Cardiac muscle cell (in vitro differentiated cells and primary cell): Measurements from ENCODE around the gene PLCL2. TPM values are rescaled to one million over a fixed set of nuclear protein-coding genes. Genes with fewer than 3 reads are reported as not detected.
"Not testable (repeated sequence)": the region's sequence is repeated elsewhere in the genome, so short reads cannot be mapped to it uniquely, and the experiment has no call there.

Source experiments
- DNase-seq, 2 donors: peaks; one replicate each; pipeline versions ENCODE4 v3.0.0 to v3.0.0-alpha.2; 2010 to 2017; ENCODE audit warnings: low read depth in 1 of 2, low spot score in 1 of 2
- H3K27ac ChIP-seq: fragments of 200-600 bp; sonication (generic); 2 replicates; pipeline ENCODE4 v1.5.1; 2016
- H3K27me3 ChIP-seq: fragments of 200-600 bp; sonication (generic); 2 replicates; pipeline ENCODE4 v1.6.0; 2016; ENCODE audit warnings: control low read depth
- H3K36me3 ChIP-seq: fragments of 200-600 bp; sonication (generic); 2 replicates; pipeline ENCODE4 v1.5.1; 2016; ENCODE audit warnings: control low read depth
- H3K4me1 ChIP-seq: fragments of 200-600 bp; sonication (generic); 2 replicates; pipeline ENCODE4 v1.8.1; 2017; ENCODE audit warnings: low read depth, mild to moderate bottlenecking, mixed run types
- H3K4me3 ChIP-seq: fragments of 200-600 bp; sonication (generic); 2 replicates; pipeline ENCODE4 v1.5.1; 2016; ENCODE audit warnings: mild to moderate bottlenecking
- H3K9me3 ChIP-seq: fragments of 200-600 bp; sonication (generic); 2 replicates; pipeline ENCODE4 v1.5.1; 2017; ENCODE audit warnings: low read depth, mild to moderate bottlenecking, control low read depth
- polyA plus RNA-seq: library from polyadenylated mRNA; unstranded; fragments of >200 nt; fragmentation: Nextera tagmentation; extraction: Ambion mirVana; gene quantifications from 2 replicates; pipeline ENCODE4 v1.2.1, GENCODE V29; 2016
- total RNA-seq: library from RNA; depleted of rRNA; stranded (reverse); fragments of >200 nt; gene quantifications from 2 replicates; pipeline ENCODE4 v1.2.3, GENCODE V29; 2016
- TF ChIP-seq, protein P1 (sequence below): IDR thresholded peaks from 2 replicates; pipeline ENCODE4 v1.5.1; 2012; ENCODE audit warnings: low read depth, mild to moderate bottlenecking, low read length

The PLCL2 gene
- total and polyA plus RNA-seq, 2 experiments from 2014 or later: 17.3 to 49.1 TPM

DNA sequence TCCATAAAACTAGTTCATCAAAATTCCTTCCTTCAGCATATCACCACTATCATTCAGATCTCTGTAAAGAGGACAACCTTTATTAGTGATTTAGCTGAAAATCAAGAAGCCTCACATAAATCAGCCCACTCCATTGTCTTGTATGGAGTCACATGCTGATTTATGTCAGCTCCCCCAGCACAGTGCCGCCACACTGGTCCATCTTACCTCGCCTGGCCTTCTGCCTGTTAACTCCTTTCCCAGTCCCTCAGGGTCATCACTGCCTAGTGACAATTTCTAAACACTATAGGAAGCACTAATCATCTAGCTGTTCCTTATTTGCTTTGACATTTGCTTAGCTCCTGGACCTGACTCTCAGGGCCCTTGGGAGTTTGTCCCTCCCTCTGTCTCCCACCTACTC, 75.4 kb downstream of the PLCL2 start:
- no peaks in the 10 kb centered on the region for H3K9me3 ChIP-seq
- TF ChIP-seq, protein P1, sequence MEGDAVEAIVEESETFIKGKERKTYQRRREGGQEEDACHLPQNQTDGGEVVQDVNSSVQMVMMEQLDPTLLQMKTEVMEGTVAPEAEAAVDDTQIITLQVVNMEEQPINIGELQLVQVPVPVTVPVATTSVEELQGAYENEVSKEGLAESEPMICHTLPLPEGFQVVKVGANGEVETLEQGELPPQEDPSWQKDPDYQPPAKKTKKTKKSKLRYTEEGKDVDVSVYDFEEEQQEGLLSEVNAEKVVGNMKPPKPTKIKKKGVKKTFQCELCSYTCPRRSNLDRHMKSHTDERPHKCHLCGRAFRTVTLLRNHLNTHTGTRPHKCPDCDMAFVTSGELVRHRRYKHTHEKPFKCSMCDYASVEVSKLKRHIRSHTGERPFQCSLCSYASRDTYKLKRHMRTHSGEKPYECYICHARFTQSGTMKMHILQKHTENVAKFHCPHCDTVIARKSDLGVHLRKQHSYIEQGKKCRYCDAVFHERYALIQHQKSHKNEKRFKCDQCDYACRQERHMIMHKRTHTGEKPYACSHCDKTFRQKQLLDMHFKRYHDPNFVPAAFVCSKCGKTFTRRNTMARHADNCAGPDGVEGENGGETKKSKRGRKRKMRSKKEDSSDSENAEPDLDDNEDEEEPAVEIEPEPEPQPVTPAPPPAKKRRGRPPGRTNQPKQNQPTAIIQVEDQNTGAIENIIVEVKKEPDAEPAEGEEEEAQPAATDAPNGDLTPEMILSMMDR: no peak
- no peak overlapping the region for H3K27ac ChIP-seq
- DNase-seq: no peak
- no peaks in the 10 kb centered on the region for H3K4me1 ChIP-seq
- no peaks in the 10 kb centered on the region for H3K27me3 ChIP-seq
- no peak overlapping the region for H3K4me3 ChIP-seq
- H3K36me3 ChIP-seq: no peaks in the 10 kb centered on the region

GRCh38 chr3:16961621-16962205, 77.0 kb downstream of the PLCL2 start:
- Histone ChIP-seq H3K36me3 (no peaks in the 10 kb centered on the region), H3K4me3 (no peak overlapping the region), H3K27ac (no peak overlapping the region), H3K4me1 (no peaks in the 10 kb centered on the region), H3K27me3 (no peaks in the 10 kb centered on the region), H3K9me3 (no peaks in the 10 kb centered on the region)
- DNase-seq: no peak
- TF ChIP-seq, protein P1: no peak

- TF ChIP-seq, protein P1: no peak
- H3K27me3 ChIP-seq: no peaks in the 10 kb centered on the region
- H3K9me3 ChIP-seq: no peaks in the 10 kb centered on the region
- no peak overlapping the region for H3K4me3 ChIP-seq
- no peak for DNase-seq
- H3K36me3 ChIP-seq: no peaks in the 10 kb centered on the region
- H3K27ac ChIP-seq: no peak overlapping the region
- H3K4me1 ChIP-seq: no peaks in the 10 kb centered on the region
These were observed 90.3 kb downstream of the PLCL2 start for GRCh38 chr3:16975083-16975482.

GRCh38 chr3:16978234-16978920, 93.6 kb downstream of the PLCL2 start:
- H3K4me3 ChIP-seq: no peak overlapping the region
- DNase-seq: no peak
- H3K27me3 ChIP-seq: no peaks in the 10 kb centered on the region
- no peak overlapping the region for H3K27ac ChIP-seq
- H3K9me3 ChIP-seq: no peaks in the 10 kb centered on the region
- TF ChIP-seq, protein P1: no peak
- H3K4me1 ChIP-seq: no peaks in the 10 kb centered on the region
- H3K36me3 ChIP-seq: no peaks in the 10 kb centered on the region

- H3K4me3 ChIP-seq: no peak overlapping the region
- DNase-seq: no peak
- no peaks in the 10 kb centered on the region for H3K36me3 ChIP-seq
- H3K27ac ChIP-seq: no peak overlapping the region
- H3K9me3 ChIP-seq: no peaks in the 10 kb centered on the region
- no peaks in the 10 kb centered on the region for H3K4me1 ChIP-seq
- no peaks in the 10 kb centered on the region for H3K27me3 ChIP-seq
- TF ChIP-seq, protein P1: no peak
These were observed 94.1 kb downstream of the PLCL2 start for GRCh38 chr3:16978921-16979271.

GRCh38 chr3:16979769-16980515, 95.2 kb downstream of the PLCL2 start:
- not testable (repeated sequence) for H3K27ac ChIP-seq, H3K27me3 ChIP-seq, H3K9me3 ChIP-seq, DNase-seq, H3K4me1 ChIP-seq, H3K4me3 ChIP-seq, H3K36me3 ChIP-seq

DNA sequence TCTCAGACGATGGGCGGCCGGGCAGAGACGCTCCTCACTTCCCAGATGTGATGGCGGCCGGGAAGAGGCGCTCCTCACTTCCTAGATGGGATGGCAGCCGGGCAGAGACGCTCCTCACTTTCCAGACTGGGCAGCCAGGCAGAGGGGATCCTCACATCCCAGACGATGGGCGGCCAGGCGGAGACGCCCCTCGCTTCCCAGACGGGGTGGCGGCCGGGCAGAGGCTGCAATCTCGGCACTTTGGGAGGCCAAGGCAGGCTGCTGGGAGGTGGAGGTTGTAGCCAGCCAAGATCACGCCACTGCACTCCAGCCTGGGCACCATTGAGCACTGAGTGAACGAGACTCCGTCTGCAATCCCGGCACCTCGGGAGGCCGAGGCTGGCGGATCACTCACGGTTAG, 95.8 kb downstream of the PLCL2 start:
- not testable (repeated sequence) for H3K36me3 ChIP-seq, DNase-seq, H3K4me1 ChIP-seq, H3K27me3 ChIP-seq, H3K27ac ChIP-seq, H3K9me3 ChIP-seq, H3K4me3 ChIP-seq
